Measurements from ENCODE around the gene FAM131B. TPM values are rescaled to one million over a fixed set of nuclear protein-coding genes. Genes with fewer than 3 reads are reported as not detected.

Gene FAM131B
- total RNA-seq (ENCODE audit: unreplicated experiment) = 111 TPM
- long read RNA-seq, full-length matches to known transcripts = 3 of 5 reads
- long read RNA-seq, partial matches to known transcripts = 0 of 5 reads
- long read RNA-seq, other reads (novel, unspliced or antisense) = 2 of 5 reads

DNA sequence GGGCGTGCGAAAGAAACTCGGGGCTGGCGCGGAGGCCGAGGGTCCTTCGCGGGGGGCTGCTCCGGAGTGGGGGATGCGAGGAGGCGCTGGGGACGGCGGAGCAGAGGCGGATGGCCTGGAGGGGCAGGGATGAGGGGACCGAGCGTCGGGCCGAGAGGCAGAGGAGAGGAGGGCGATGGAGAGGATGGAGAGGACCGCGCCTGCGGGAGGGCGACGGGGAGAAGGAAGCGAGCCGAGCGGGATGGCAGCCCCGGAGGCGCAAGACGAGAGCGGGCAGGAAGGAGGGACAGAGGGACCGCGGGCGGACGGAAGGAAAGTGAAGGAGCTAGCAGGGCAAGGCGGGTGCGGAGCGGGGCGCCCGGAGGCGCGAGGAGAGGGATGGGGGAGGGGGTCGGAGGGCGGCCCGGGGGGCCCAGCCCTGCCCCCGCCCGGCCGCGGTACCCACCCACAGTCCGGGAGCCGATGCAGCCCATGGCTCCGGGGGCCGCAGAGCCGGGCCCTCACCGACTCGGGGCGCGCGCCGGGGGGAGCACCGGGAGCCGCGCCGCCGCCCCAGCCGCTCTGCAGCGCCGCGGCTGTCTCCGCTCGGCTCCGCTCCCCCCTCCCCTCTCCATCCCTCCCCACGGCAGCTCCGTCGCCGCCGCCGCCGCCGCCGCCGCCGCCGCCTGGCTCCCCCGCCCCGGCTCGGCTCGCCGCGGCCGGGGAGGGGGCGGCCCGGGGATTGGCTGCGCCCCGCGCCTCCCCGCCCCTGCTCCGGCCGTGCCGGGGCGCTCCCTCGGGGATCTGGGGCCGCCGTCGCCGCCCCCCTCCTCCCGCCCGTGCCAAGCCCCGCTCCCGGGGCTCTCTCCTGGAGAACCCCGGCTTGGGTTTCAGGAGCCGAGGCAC is at the start of gene FAM131B:
Gene FAM131B (minus strand): TSS at position 583 of the 885 bp plus-strand sequence. CDS start 110 bp downstream, at position 473.
- H3K27ac Mint-ChIP-seq (ENCODE audit: unreplicated experiment) = peak within 1 kb of the TSS; percentile 90
- TF ChIP-seq, protein P1, sequence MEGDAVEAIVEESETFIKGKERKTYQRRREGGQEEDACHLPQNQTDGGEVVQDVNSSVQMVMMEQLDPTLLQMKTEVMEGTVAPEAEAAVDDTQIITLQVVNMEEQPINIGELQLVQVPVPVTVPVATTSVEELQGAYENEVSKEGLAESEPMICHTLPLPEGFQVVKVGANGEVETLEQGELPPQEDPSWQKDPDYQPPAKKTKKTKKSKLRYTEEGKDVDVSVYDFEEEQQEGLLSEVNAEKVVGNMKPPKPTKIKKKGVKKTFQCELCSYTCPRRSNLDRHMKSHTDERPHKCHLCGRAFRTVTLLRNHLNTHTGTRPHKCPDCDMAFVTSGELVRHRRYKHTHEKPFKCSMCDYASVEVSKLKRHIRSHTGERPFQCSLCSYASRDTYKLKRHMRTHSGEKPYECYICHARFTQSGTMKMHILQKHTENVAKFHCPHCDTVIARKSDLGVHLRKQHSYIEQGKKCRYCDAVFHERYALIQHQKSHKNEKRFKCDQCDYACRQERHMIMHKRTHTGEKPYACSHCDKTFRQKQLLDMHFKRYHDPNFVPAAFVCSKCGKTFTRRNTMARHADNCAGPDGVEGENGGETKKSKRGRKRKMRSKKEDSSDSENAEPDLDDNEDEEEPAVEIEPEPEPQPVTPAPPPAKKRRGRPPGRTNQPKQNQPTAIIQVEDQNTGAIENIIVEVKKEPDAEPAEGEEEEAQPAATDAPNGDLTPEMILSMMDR (IDR thresholded peaks at IDR 0.05; ENCODE audit: partially characterized antibody, unreplicated experiment) = no peak
- H3K27me3 Mint-ChIP-seq (ENCODE audit: unreplicated experiment) = peaks cover 21% of the 10 kb centered on the region
- peaks cover 22% of the 10 kb centered on the region for H3K9me3 Mint-ChIP-seq (ENCODE audit: unreplicated experiment)
- DNase-seq = peak; percentile 65
- H3K4me1 Mint-ChIP-seq (ENCODE audit: low read depth, unreplicated experiment) = peaks cover 16% of the 10 kb centered on the region
- H3K36me3 Mint-ChIP-seq (ENCODE audit: unreplicated experiment) = peaks cover 9% of the 10 kb centered on the region
- H3K4me3 Mint-ChIP-seq (ENCODE audit: unreplicated experiment) = peak within 1 kb of the TSS; percentile 90

DNA sequence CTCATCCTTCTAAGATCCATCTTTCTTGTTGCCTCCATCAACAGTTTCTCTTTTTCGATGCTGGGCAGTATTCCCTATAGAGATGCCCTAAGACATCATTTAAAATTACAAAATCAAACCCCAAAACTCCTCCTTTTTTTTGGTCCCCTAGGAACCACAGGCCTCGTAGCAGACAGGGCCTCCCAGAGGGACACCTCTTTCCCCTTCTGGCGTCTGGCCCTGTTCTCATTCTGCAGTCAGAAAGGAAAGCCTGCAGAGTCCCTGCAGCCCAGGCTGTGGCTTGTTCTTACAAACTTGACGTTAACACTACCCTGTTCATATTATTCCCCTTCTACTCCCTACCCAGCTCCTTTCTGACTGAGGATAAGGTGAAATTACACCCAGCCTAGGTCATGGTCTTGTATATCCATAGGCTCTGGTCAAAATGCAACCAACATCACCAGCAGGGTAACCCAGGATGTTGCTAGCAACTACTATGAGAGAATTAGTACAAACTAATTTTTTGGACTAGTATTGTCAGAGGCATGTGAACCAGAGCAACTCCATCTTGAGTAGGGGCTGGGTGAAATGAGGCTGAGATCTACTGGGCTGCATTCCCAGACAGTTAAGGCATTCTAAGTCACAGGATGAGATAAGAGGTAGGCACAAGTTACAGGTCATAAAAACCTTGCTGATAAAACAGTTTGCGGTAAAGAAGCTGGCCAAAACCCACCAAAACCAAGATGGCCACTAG is 49.6 kb upstream of the FAM131B start:
- DNase-seq = no peak
- H3K27me3 Mint-ChIP-seq (ENCODE audit: unreplicated experiment) = peaks cover 5% of the 10 kb centered on the region
- H3K27ac Mint-ChIP-seq (ENCODE audit: unreplicated experiment) = no peak overlapping the region
- H3K9me3 Mint-ChIP-seq (ENCODE audit: unreplicated experiment) = peaks cover 3% of the 10 kb centered on the region
- H3K4me3 Mint-ChIP-seq (ENCODE audit: unreplicated experiment) = peak overlapping the region; percentile 6
- TF ChIP-seq, protein P1 (IDR thresholded peaks at IDR 0.05; ENCODE audit: partially characterized antibody, unreplicated experiment) = peak; percentile 31
- no peaks in the 10 kb centered on the region for H3K36me3 Mint-ChIP-seq (ENCODE audit: unreplicated experiment)
- H3K4me1 Mint-ChIP-seq (ENCODE audit: low read depth, unreplicated experiment) = peaks cover 34% of the 10 kb centered on the region

DNA sequence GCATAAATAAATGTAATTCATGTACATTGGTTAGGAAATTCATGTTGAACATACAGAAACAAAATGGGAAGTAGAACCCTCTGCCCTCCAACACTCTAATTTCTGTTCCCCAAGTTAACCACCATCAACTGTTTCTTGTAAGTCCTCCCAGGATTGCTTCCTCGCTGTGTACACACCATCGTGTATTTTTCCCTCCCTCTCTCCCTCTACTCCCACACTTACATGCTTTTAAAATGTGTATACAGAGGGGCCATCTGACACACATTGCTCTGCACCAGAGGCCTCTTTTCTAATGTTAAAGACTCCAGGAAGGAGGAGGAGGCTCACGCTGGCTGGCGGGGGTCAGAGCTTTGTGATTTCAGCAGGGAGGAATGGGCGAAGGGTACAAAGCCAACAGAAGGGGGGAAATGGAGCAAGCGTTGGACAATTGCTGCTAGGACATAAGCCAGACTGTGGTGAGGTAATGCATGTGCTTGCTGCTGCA is 48.0 kb upstream of the FAM131B start:
- peaks cover 38% of the 10 kb centered on the region for H3K4me1 Mint-ChIP-seq (ENCODE audit: low read depth, unreplicated experiment)
- peak overlapping the region; percentile 5 for H3K4me3 Mint-ChIP-seq (ENCODE audit: unreplicated experiment)
- peaks cover 5% of the 10 kb centered on the region for H3K27me3 Mint-ChIP-seq (ENCODE audit: unreplicated experiment)
- TF ChIP-seq, protein P1 (IDR thresholded peaks at IDR 0.05; ENCODE audit: partially characterized antibody, unreplicated experiment) = no peak
- H3K9me3 Mint-ChIP-seq (ENCODE audit: unreplicated experiment) = peaks cover 4% of the 10 kb centered on the region
- H3K27ac Mint-ChIP-seq (ENCODE audit: unreplicated experiment) = peak overlapping the region; percentile 57
- DNase-seq = no peak
- no peaks in the 10 kb centered on the region for H3K36me3 Mint-ChIP-seq (ENCODE audit: unreplicated experiment)

DNA sequence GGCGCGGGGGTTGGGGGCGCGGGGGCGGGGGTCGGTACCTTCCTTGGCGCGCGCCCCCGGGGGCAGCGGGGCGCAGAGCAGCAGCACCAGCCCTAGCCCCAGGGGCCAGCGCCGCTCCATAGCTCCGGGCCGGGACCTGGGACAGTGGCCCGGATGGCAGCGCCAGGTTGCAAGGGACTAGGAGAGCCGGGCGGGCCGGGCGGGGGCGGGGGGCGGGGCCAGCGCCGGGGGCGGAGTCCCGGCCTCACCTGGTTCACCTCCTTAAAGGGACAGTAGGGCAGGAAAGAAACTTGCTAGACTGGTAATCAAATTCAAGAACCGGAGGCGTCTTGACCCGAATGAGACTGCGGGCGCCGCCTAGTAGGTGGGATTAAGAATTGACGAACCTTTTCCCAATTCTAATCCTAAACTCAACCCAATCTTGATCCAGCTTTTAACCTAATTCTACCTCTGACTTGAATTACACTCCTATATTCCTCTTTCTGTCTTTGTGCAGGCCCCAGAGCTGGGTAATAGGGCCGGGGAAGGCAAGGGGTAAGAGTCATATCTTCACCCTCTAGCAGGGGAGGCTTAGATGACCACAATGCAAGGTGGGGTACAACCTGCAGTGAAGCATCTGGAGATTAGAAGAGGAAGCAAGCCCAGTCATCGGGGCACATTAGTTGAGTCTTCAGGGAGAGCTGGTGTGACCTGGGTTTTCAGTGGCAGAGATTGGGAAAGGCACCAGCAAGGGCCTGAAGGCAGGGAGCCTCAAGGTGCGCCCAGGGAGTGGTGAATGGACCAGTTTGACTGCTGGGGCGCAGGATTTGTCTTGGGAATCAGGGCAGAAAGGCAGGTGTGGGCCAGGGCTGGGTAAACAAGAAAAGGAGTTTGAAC is 46.4 kb upstream of the FAM131B start, which contains the start of gene EPHA1:
Gene EPHA1 (minus strand): TSS at position 171 of the 876 bp plus-strand sequence. CDS start 51 bp downstream, at position 120.
- DNase-seq = no peak
- H3K9me3 Mint-ChIP-seq (ENCODE audit: unreplicated experiment) = peaks cover 14% of the 10 kb centered on the region
- H3K27me3 Mint-ChIP-seq (ENCODE audit: unreplicated experiment) = peaks cover 16% of the 10 kb centered on the region
- TF ChIP-seq, protein P1 (IDR thresholded peaks at IDR 0.05; ENCODE audit: partially characterized antibody, unreplicated experiment) = no peak
- H3K27ac Mint-ChIP-seq (ENCODE audit: unreplicated experiment) = no peak within 1 kb of the TSS
- H3K4me3 Mint-ChIP-seq (ENCODE audit: unreplicated experiment) = peak within 1 kb of the TSS; percentile 71
- peaks cover 49% of the 10 kb centered on the region for H3K4me1 Mint-ChIP-seq (ENCODE audit: low read depth, unreplicated experiment)
- H3K36me3 Mint-ChIP-seq (ENCODE audit: unreplicated experiment) = no peaks in the 10 kb centered on the region

Measured in glutamatergic neuron (in vitro differentiated cells).